ENCODE results near the gene EID1.

- TF ChIP-seq NFYB (CRISPR knock-in tag; conservative IDR thresholded peaks at IDR 0.05; ENCODE audit: low read depth), result no peak
- TF ChIP-seq SOX15 (CRISPR knock-in tag; IDR thresholded peaks at IDR 0.05), result no peak
- TF ChIP-seq, protein P1, sequence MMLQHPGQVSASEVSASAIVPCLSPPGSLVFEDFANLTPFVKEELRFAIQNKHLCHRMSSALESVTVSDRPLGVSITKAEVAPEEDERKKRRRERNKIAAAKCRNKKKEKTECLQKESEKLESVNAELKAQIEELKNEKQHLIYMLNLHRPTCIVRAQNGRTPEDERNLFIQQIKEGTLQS (CRISPR knock-in tag; conservative IDR thresholded peaks at IDR 0.05), result no peak
- TF ChIP-seq FOXJ3 (CRISPR knock-in tag; IDR thresholded peaks at IDR 0.05; ENCODE audit: borderline replicate concordance), result no peak
- TF ChIP-seq, protein P2, sequence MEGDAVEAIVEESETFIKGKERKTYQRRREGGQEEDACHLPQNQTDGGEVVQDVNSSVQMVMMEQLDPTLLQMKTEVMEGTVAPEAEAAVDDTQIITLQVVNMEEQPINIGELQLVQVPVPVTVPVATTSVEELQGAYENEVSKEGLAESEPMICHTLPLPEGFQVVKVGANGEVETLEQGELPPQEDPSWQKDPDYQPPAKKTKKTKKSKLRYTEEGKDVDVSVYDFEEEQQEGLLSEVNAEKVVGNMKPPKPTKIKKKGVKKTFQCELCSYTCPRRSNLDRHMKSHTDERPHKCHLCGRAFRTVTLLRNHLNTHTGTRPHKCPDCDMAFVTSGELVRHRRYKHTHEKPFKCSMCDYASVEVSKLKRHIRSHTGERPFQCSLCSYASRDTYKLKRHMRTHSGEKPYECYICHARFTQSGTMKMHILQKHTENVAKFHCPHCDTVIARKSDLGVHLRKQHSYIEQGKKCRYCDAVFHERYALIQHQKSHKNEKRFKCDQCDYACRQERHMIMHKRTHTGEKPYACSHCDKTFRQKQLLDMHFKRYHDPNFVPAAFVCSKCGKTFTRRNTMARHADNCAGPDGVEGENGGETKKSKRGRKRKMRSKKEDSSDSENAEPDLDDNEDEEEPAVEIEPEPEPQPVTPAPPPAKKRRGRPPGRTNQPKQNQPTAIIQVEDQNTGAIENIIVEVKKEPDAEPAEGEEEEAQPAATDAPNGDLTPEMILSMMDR (IDR thresholded peaks at IDR 0.05), result no peak
- no peak for TF ChIP-seq NR1H2 (CRISPR knock-in tag; IDR thresholded peaks at IDR 0.05)
- TF ChIP-seq JUN (CRISPR knock-in tag; IDR thresholded peaks at IDR 0.05), result no peak
- no peak for TF ChIP-seq PRDM15 (CRISPR knock-in tag; IDR thresholded peaks at IDR 0.05)
- no peak for TF ChIP-seq USF2 (CRISPR knock-in tag; IDR thresholded peaks at IDR 0.05)
- TF ChIP-seq, protein P3, sequence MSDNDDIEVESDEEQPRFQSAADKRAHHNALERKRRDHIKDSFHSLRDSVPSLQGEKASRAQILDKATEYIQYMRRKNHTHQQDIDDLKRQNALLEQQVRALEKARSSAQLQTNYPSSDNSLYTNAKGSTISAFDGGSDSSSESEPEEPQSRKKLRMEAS (CRISPR knock-in tag; IDR thresholded peaks at IDR 0.05), result no peak
- TF ChIP-seq, protein P4, sequence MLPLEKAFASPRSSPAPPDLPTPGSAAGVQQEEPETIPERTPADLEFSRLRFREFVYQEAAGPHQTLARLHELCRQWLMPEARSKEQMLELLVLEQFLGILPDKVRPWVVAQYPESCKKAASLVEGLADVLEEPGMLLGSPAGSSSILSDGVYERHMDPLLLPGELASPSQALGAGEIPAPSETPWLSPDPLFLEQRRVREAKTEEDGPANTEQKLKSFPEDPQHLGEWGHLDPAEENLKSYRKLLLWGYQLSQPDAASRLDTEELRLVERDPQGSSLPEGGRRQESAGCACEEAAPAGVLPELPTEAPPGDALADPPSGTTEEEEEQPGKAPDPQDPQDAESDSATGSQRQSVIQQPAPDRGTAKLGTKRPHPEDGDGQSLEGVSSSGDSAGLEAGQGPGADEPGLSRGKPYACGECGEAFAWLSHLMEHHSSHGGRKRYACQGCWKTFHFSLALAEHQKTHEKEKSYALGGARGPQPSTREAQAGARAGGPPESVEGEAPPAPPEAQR (CRISPR knock-in tag; IDR thresholded peaks at IDR 0.05), result no peak
- no peak for TF ChIP-seq FOXP1 (CRISPR knock-in tag; IDR thresholded peaks at IDR 0.05; ENCODE audit: borderline replicate concordance)
- TF ChIP-seq NR3C1 (CRISPR knock-in tag; conservative IDR thresholded peaks at IDR 0.05; ENCODE audit: low read depth), result no peak
- TF ChIP-seq, protein P5, sequence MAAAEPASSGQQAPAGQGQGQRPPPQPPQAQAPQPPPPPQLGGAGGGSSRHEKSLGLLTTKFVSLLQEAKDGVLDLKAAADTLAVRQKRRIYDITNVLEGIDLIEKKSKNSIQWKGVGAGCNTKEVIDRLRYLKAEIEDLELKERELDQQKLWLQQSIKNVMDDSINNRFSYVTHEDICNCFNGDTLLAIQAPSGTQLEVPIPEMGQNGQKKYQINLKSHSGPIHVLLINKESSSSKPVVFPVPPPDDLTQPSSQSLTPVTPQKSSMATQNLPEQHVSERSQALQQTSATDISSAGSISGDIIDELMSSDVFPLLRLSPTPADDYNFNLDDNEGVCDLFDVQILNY (CRISPR knock-in tag; IDR thresholded peaks at IDR 0.05), result no peak
Observed at GRCh38 chr15:48889925-48890324, 12.0 kb downstream of the EID1 start.

Measured in WTC11 (cell line).